DMS53 treated with DMSO at 0.1 percent for 48 hours (cell line): ENCODE data around the gene EFNB1.

Experiments
- DNase-seq: peaks from one replicate; lab custom pipeline; 2025; ENCODE audit not compliant: unreplicated experiment; lab: John Stamatoyannopoulos, UW

Gene EFNB1

GRCh38 chrX:68880846-68881552 lies 52.2 kb downstream of the EFNB1 start:
- DNase-seq = no peak

GRCh38 chrX:68881911-68882310 lies 53.1 kb downstream of the EFNB1 start:
- no peak for DNase-seq

GRCh38 chrX:68883800-68884199 lies 55.0 kb downstream of the EFNB1 start:
- peak; percentile 36 for DNase-seq

GRCh38 chrX:68889249-68889648 lies 60.4 kb downstream of the EFNB1 start:
- no peak for DNase-seq
